ENCODE data around the gene TRPV3.
"Not testable (repeated sequence)": the region's sequence is repeated elsewhere in the genome, so short reads cannot be mapped to it uniquely, and the experiment has no call there.

TRPV3 gene

DNA sequence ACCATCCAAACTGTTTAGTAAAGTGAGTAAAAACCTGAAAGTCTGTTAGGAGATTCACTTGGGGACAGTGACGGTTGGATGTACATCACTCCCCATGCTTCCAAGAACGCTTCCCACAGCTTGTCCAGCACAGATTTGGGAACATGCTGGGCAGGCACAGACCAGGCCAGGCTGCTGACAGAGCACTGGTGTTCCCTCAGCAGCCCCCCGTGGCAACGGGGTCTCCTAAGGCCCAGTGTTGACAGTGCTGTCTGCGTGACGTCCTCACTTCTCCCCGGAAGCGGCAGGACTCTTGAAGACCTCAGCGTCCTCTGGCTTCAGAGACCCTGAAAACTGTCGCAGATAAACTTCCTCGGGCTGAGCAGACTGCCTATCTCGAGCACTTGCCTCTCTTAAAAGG, 8.9 kb upstream of the TRPV3 start:
- DNase-seq (ENCODE audit: low read depth in 2 of 2) = no peak
- TF ChIP-seq, protein P1, sequence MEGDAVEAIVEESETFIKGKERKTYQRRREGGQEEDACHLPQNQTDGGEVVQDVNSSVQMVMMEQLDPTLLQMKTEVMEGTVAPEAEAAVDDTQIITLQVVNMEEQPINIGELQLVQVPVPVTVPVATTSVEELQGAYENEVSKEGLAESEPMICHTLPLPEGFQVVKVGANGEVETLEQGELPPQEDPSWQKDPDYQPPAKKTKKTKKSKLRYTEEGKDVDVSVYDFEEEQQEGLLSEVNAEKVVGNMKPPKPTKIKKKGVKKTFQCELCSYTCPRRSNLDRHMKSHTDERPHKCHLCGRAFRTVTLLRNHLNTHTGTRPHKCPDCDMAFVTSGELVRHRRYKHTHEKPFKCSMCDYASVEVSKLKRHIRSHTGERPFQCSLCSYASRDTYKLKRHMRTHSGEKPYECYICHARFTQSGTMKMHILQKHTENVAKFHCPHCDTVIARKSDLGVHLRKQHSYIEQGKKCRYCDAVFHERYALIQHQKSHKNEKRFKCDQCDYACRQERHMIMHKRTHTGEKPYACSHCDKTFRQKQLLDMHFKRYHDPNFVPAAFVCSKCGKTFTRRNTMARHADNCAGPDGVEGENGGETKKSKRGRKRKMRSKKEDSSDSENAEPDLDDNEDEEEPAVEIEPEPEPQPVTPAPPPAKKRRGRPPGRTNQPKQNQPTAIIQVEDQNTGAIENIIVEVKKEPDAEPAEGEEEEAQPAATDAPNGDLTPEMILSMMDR (IDR thresholded peaks at IDR 0.05; ENCODE audit: low read depth, low read length) = no peak
- H3K4me3 ChIP-seq (replicated peaks in 1 of 2; ENCODE audit: low read depth in 2 of 2, low read length in 2 of 2) = no peak overlapping the region

DNA sequence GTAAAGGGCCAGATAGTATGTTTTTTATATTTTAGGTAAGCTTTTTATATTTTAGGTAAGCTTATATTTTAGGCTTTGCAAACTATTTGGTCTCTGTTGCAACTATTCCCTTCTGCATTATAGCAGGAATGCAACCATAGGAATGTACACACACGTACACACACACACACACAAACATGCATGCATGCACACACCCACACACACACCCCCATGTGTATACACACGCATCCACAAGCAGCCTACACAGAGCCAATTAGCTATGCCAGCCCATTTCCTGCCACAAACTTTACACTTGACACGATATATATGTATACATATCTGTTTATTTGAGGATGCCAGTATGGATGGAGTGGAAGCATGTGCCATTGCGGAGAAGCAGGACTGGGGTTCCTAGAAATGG, 7.5 kb upstream of the TRPV3 start:
- DNase-seq (ENCODE audit: low read depth in 2 of 2) = no peak
- H3K4me3 ChIP-seq (replicated peaks in 1 of 2; ENCODE audit: low read depth in 2 of 2, low read length in 2 of 2) = no peak overlapping the region
- TF ChIP-seq, protein P1 (IDR thresholded peaks at IDR 0.05; ENCODE audit: low read depth, low read length) = no peak

DNA sequence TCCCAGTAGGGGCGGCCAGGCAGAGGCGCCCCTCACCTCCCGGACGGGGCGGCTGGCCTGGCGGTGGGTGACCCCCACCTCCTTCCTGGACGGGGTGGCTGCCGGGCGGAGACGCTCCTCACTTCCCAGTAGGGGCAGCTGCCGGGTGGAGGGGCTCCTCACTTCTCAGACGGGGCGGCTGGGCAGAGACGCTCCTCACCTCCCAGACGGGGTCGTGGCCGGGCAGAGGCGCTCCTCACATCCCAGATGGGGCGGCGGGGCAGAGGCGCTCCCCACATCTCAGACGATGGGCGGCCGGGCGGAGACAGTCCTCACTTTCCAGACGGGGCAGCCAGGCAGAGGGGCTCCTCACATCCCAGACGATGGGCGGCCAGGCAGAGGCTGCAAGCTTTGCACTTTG, 6.6 kb upstream of the TRPV3 start:
- DNase-seq (ENCODE audit: low read depth in 2 of 2); H3K4me3 ChIP-seq (replicated peaks in 1 of 2; ENCODE audit: low read depth in 2 of 2, low read length in 2 of 2): not testable (repeated sequence)

DNA sequence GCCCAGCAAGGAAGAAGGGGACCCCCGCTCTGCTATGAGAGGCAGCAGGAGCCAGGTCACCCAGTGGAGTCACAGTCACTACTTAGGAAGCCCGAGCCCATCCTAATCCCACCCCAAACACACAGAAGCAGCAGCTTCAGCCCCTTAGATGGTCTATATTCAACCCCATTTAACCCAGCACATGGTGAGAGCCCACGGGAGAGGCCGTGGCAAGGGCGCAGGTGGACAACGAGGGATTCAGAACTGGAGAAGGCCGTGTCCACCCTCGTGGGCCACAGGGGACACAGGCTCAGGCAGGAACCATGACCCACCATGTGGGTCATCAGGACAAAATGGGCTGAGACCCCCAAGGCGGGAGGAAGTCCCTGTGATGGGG, 1.6 kb upstream of the TRPV3 start:
- TF ChIP-seq, protein P1 (IDR thresholded peaks at IDR 0.05; ENCODE audit: low read depth, low read length) = no peak

DNA sequence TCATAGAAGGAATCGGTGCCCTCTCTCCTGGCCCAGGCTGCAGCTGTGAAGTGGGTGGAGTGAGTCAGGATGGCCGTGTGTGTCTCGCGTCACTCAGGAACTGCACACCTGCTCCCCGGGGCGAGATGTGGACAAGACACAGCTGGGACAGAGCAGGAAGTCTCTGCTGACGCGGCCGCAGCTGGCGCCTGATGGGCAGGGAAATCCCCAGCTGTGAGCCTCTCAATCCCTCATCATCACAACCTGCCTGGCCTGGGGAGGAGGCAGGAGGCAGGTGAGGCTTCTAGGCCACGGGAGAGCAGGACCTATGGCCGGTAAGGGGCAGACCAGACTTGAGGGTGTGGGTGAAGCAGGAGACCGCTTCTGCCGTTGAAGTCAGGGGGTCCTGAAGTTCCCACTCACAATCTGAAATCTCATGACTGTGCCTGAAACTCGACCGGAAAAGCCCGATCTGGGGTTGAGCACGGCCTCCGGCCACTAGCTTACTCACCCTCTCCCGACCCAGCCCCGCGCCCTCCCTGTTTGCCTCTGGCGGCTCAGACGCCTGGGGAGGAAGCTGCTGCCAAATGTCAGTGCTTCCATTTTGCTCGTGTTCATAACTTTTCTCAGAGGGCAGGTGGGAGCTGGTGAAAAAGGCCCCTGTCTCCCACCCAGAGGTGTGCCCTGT, 1.1 kb upstream of the TRPV3 start:
- peak overlapping the region in 1 of 2 donors; percentile 18 for H3K4me3 ChIP-seq (replicated peaks in 1 of 2; ENCODE audit: low read depth in 2 of 2, low read length in 2 of 2)

More for the DNA sequence above, 1.6 kb upstream of the TRPV3 start:
- H3K4me3 ChIP-seq (replicated peaks in 1 of 2; ENCODE audit: low read depth in 2 of 2, low read length in 2 of 2) = peak overlapping the region in 1 of 2 donors; percentile 18
- no peak for DNase-seq (ENCODE audit: low read depth in 2 of 2)

DNA sequence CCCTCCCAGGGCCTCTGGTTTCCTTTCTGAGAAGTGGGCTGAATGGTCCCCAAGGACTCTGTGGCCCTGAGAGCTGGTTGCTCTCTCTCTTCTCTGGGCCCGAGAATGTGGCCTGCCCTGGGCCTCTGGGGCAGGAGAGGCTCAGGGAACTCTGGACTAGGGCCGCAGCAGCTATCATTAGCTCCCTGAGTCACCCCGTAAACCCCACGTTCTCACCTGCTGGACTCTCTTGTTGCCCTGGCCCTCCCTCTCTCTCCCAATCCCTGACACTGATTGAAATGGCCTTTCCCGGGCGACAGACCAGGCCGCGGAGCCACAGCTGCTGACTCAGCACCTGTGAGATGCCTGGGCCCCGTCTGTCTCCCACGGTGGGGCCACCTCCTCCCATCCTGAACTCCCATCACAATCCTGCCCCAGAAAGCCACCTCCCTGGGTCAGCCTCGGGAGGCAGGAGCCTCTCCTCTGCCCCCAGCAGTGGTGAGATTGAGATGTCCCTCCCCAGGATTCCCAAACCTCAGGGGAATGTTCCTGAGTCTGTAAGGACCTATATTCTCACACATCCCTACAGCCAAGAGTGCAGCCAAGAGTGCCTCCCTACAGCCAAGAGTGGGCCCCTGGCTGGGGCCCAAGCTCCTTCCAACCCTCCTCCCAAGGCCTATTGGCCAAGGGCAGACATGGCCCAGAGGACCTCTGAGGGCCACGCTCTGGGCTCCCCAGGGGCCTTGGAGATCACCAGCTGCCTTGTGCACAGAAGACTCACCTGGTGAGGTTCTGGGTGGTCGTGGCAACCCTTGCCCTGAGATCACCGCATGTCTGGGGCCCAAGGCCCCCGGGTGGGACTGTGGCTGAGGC, 470 bp downstream of the TRPV3 start:
- DNase-seq (ENCODE audit: low read depth in 2 of 2) = no peak
- H3K4me3 ChIP-seq (replicated peaks in 1 of 2; ENCODE audit: low read depth in 2 of 2, low read length in 2 of 2) = no peak overlapping the region
- TF ChIP-seq, protein P1 (IDR thresholded peaks at IDR 0.05; ENCODE audit: low read depth, low read length) = no peak

More for the DNA sequence above, 1.1 kb upstream of the TRPV3 start:
- DNase-seq (ENCODE audit: low read depth in 2 of 2) = peak; percentile 38 to 82
- TF ChIP-seq, protein P1 (IDR thresholded peaks at IDR 0.05; ENCODE audit: low read depth, low read length) = no peak

DNA sequence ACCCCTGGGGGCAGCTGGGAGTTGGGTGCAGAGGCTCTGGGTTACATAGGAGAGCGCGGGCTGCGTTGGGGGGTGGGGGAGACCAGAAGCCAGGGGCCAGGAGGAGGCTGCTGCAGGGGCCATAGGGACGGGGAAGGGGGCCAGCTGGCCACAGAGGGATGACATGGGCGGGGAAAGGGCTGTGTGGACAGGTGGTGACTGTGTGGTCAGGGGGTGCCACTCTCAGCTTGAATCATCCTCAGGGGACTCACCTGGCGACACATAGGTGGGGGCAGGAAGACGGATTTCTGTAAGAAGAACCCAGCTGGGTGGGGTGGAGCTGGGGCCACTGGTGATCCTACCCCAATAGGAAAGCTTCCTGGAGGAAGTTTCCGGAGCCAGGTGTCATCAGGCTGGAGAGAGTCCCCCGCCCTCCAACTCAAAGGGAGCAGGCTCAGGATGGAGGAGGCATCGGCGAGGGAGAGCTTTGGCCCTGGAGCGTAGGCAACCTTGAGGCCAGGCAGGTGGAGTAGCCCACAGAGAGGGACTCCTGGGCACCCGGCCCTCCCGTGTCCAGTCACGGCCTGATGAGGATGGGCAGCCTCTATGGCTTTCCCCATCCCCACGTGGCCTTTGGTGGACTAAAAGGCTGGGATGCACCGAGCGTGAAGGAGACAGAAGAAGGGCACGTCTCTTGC, 1.2 kb downstream of the TRPV3 start:
- TF ChIP-seq, protein P1 (IDR thresholded peaks at IDR 0.05; ENCODE audit: low read depth, low read length) = no peak
- no peak overlapping the region for H3K4me3 ChIP-seq (replicated peaks in 1 of 2; ENCODE audit: low read depth in 2 of 2, low read length in 2 of 2)
- no peak for DNase-seq (ENCODE audit: low read depth in 2 of 2)

All from cardiac fibroblast (primary cell).